B cell (primary cell): ENCODE results near the gene CAMK4. TPM values are rescaled to one million over a fixed set of nuclear protein-coding genes. Genes with fewer than 3 reads are reported as not detected.

Source experiments
- ATAC-seq: fragments of 200-7000 bp; cut with Tn5 transposase; one replicate; pipeline ENCODE4 v1.10.0; 2021; ENCODE audit warnings: low read depth, mild to moderate bottlenecking, moderate number of reproducible peaks, moderate library complexity
- CTCF ChIA-PET: fragments of 350-600 bp; sonication (Branson Sonifier 250); formaldehyde crosslinking; loops from one replicate; lab custom pipeline; 2021; ENCODE audit warnings: antibody characterized with exemption, inconsistent platforms; lab: Charles Lee
- POLR2A ChIA-PET: fragments of 350-600 bp; sonication (Branson Sonifier 250); formaldehyde crosslinking; loops from one replicate; lab custom pipeline; 2021; ENCODE audit warnings: antibody characterized with exemption; lab: Charles Lee
- DNase-seq: peaks from one replicate; pipeline ENCODE4 v3.0.0; 2013
- H2AFZ ChIP-seq: 2 replicates; pipeline ENCODE4 v1.6.1; 2012; ENCODE audit warnings: mild to moderate bottlenecking, low read depth, low read length; ENCODE audit not compliant: insufficient read depth, poor library complexity, severe bottlenecking
- H3K27ac ChIP-seq, 2 donors: 1 replicate in 1 of 2; 2 replicates in 1 of 2; pipeline ENCODE4 v1.5.1; 2012 to 2013; ENCODE audit warnings: low read length in 2 of 2, mild to moderate bottlenecking in 2 of 2, moderate library complexity in 1 of 2
- H3K27me3 ChIP-seq, 4 experiments: fragments of 200-600 bp in 1 of 4; sonication (generic) in 1 of 4; replicated peaks in 1 of 4; 1 replicate in 2 of 4; 2 replicates in 2 of 4; pipeline versions ENCODE4 v1.6.1 to v1.7.0; 2013 to 2016; ENCODE audit warnings: low read length in 3 of 4, mild to moderate bottlenecking in 2 of 4, mixed read lengths in 1 of 4, moderate library complexity in 1 of 4; ENCODE audit not compliant: insufficient read depth in 4 of 4, control insufficient read depth in 3 of 4; ENCODE audit errors: control extremely low read depth in 1 of 4
- H3K36me3 ChIP-seq, 2 experiments: replicated peaks in 1 of 2; 1 replicate in 1 of 2; 2 replicates in 1 of 2; pipeline versions ENCODE4 v1.6.1 to v1.7.1; 2013; ENCODE audit warnings: low read length in 1 of 2; ENCODE audit not compliant: insufficient read depth in 2 of 2, control insufficient read depth in 1 of 2; ENCODE audit errors: control extremely low read depth in 1 of 2, extremely low read depth in 1 of 2
- H3K4me1 ChIP-seq, 2 donors: fragments of 200-600 bp in 1 of 2; sonication (generic) in 1 of 2; 1 replicate in 1 of 2; 2 replicates in 1 of 2; pipeline versions ENCODE4 v1.5.1 to v1.6.1; 2013 to 2017; ENCODE audit warnings: low read length in 2 of 2; ENCODE audit not compliant: control insufficient read depth in 2 of 2, insufficient read depth in 2 of 2
- H3K4me2 ChIP-seq: replicated peaks from 2 replicates; pipeline ENCODE3; 2012; ENCODE audit warnings: mild to moderate bottlenecking, low read depth, low read length; ENCODE audit not compliant: poor library complexity, severe bottlenecking
- H3K4me3 ChIP-seq, 5 experiments: fragments of 200-600 bp in 1 of 5; sonication (generic) in 1 of 5; 1 replicate in 3 of 5; 2 replicates in 2 of 5; pipeline versions ENCODE4 v1.5.1 to v1.7.0; 2011 to 2016; ENCODE audit warnings: low read length in 4 of 5, mild to moderate bottlenecking in 4 of 5, low read depth in 2 of 5, control low read depth in 1 of 5, moderate library complexity in 1 of 5; ENCODE audit not compliant: insufficient read depth in 1 of 5; ENCODE audit errors: control extremely low read depth in 1 of 5, extremely low read depth in 1 of 5
- H3K79me2 ChIP-seq: fragments of 200-600 bp; sonication (generic); one replicate; pipeline ENCODE4 v1.6.0; 2016; ENCODE audit warnings: low read length; ENCODE audit not compliant: control insufficient read depth, insufficient read depth
- H3K9ac ChIP-seq: fragments of 200-600 bp; sonication (generic); 2 replicates; pipeline ENCODE4 v1.6.1; 2017; ENCODE audit warnings: mild to moderate bottlenecking, low read length, moderate library complexity
- H3K9me3 ChIP-seq, 3 donors: one replicate each; pipeline versions ENCODE4 v1.6.1 to v1.7.1; 2013; ENCODE audit warnings: low read length in 2 of 3; ENCODE audit not compliant: control insufficient read depth in 2 of 3, insufficient read depth in 1 of 3; ENCODE audit errors: control extremely low read depth in 1 of 3
- H4K20me1 ChIP-seq: 2 replicates; pipeline ENCODE4 v1.6.0; 2012; ENCODE audit warnings: mild to moderate bottlenecking, low read length; ENCODE audit not compliant: insufficient read depth, control insufficient read depth, poor library complexity, severe bottlenecking
- H3K27ac Mint-ChIP-seq: one replicate; pipeline ENCODE4 v1.8.0; 2021; ENCODE audit warnings: mixed read lengths
- H3K27me3 Mint-ChIP-seq: one replicate; pipeline ENCODE4 v1.8.0; 2021; ENCODE audit warnings: mixed read lengths
- H3K4me1 Mint-ChIP-seq: one replicate; pipeline ENCODE4 v1.8.0; 2021; ENCODE audit warnings: mixed read lengths
- H3K4me3 Mint-ChIP-seq: one replicate; pipeline ENCODE4 v1.8.0; 2021; ENCODE audit warnings: mixed read lengths
- H3K9me3 Mint-ChIP-seq: one replicate; pipeline ENCODE4 v1.8.0; 2022; ENCODE audit warnings: mixed read lengths; ENCODE audit not compliant: insufficient read depth
- CTCF ChIP-seq: fragments of 200-600 bp; IDR thresholded peaks from one replicate; pipeline ENCODE4 v1.8.0; 2022; ENCODE audit warnings: antibody characterized with exemption, mild to moderate bottlenecking
- EZH2 ChIP-seq: IDR thresholded peaks from 2 replicates; pipeline ENCODE4 v1.6.1; 2012; ENCODE audit warnings: borderline replicate concordance, low read depth, mild to moderate bottlenecking, moderate library complexity, low read length; ENCODE audit not compliant: insufficient read depth, poor library complexity, severe bottlenecking
- WGBS: methylation state at CpG from one replicate; pipeline ENCODE4 v1.1.5; 2013; ENCODE audit warnings: missing lambda C conversion rate; ENCODE audit not compliant: insufficient coverage; 5-methylcytosine and 5-hydroxymethylcytosine counted together
- intact Hi-C: fragments of 100-400 bp; cut with micrococcal nuclease; formaldehyde crosslinking; loops from one replicate; pipeline ENCODE4 v1.10.0; 2022
- polyA plus RNA-seq: library from polyadenylated mRNA; depleted of rRNA; stranded (reverse); fragments of >200 nt; gene quantifications from 2 replicates; pipeline ENCODE4 v1.2.3, GENCODE V29; 2012
- total RNA-seq, 2 donors: library from RNA; stranded (reverse); fragments of 120-200 nt in 1 of 2; gene quantifications; 1 replicate in 1 of 2; 2 replicates in 1 of 2; pipeline versions ENCODE4 v1.2.3 to v1.2.4, GENCODE V29; 2013 to 2022

CAMK4 gene
- total and polyA plus RNA-seq, 2 donors (not counting 1 experiment from before 2014, with no cell fraction given): 0.78 to 4.8 TPM

GRCh38 chr5:111347021-111347420, 122.8 kb downstream of the CAMK4 start:
- Histone ChIP-seq H3K9ac (no peak overlapping the region), H3K27me3 (peaks cover 0 to 1% (median 0%) of the 10 kb centered on the region in 4 experiments), H3K4me2 (no peak overlapping the region), H3K27ac (no peak overlapping the region), H4K20me1 (no peaks in the 10 kb centered on the region), H3K4me1 (no peaks in the 10 kb centered on the region), H3K4me3 (no peak overlapping the region), H2AFZ (no peak overlapping the region), H3K79me2 (no peaks in the 10 kb centered on the region), H3K9me3 (no peaks in the 10 kb centered on the region), H3K36me3 (no peaks in the 10 kb centered on the region)
- H3K27me3 Mint-ChIP-seq: no peaks in the 10 kb centered on the region
- no peak for DNase-seq
- CTCF ChIA-PET: no interaction called here
- H3K9me3 Mint-ChIP-seq: no peaks in the 10 kb centered on the region
- intact Hi-C loops: no loop called here
- ATAC-seq: no peak
- no peak overlapping the region for H3K4me3 Mint-ChIP-seq
- TF ChIP-seq EZH2 (no peak), CTCF (no peak)
- POLR2A ChIA-PET: no interaction called here
- no peak overlapping the region for H3K27ac Mint-ChIP-seq
- H3K4me1 Mint-ChIP-seq: no peaks in the 10 kb centered on the region

- WGBS: no CpG with 5 or more reads among the region's 3 CpGs
- no peaks in the 10 kb centered on the region for H3K9me3 ChIP-seq
- no peak overlapping the region for H3K27ac ChIP-seq
- H3K4me1 ChIP-seq: no peaks in the 10 kb centered on the region
- Mint-ChIP-seq H3K27me3 (no peaks in the 10 kb centered on the region), H3K9me3 (no peaks in the 10 kb centered on the region), H3K4me1 (no peaks in the 10 kb centered on the region), H3K27ac (no peak overlapping the region), H3K4me3 (no peak overlapping the region)
- H3K4me2 ChIP-seq: no peak overlapping the region
- TF ChIP-seq EZH2 (no peak), CTCF (no peak)
- no peak overlapping the region for H2AFZ ChIP-seq
- H3K79me2 ChIP-seq: no peaks in the 10 kb centered on the region
- no peaks in the 10 kb centered on the region for H3K27me3 ChIP-seq
- H4K20me1 ChIP-seq: no peaks in the 10 kb centered on the region
- no peak overlapping the region for H3K9ac ChIP-seq
- intact Hi-C loops: no loop called here
- ChIA-PET CTCF (no interaction called here), POLR2A (no interaction called here)
- no peak overlapping the region for H3K4me3 ChIP-seq
- DNase-seq: no peak
- H3K36me3 ChIP-seq: no peaks in the 10 kb centered on the region
- no peak for ATAC-seq
These were observed 124.6 kb downstream of the CAMK4 start for GRCh38 chr5:111348661-111349329.
